ENCODE measurements around the gene LRRC27. TPM values are rescaled to one million over a fixed set of nuclear protein-coding genes. Genes with fewer than 3 reads are reported as not detected.

Gene LRRC27
- total and polyA plus RNA-seq, 7 experiments from 2014 or later = 1.8 to 10.8 (median 6.0) TPM

DNA sequence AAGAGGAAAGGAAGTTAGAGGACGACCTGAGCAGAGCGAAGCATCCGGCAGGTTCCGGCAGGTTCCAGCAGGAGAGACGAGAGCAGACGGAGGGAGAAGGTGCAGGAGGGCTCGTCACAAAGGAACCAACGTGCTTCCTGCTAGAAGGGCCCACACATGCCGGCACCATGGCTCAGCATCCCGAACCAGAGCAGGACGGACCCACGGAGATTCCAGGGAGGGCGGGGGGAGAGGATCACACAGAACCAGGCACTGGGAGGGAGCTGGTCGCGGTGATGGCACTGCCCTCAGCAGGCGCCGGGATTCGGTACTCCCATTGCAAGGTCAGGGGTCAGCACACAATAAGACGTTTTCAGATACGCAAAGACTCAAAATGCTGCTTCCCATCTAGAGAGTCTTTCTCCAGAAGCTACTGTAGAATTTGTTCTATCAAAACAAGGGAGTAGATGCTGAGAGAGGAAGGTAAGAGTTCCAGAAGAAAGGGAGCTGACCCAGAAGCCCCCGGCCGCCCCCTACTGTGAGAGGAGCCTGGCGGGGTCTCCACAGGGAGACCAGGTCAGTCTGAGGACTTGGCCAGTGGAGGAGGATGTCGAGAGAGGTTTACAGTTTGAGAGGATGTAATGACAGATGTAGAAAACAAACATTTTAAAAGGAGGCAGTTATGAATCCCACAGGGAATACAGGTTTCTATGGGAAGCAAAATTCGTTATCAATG, 41.4 kb downstream of the LRRC27 start:
- CTCF ChIA-PET = no interaction called here

DNA sequence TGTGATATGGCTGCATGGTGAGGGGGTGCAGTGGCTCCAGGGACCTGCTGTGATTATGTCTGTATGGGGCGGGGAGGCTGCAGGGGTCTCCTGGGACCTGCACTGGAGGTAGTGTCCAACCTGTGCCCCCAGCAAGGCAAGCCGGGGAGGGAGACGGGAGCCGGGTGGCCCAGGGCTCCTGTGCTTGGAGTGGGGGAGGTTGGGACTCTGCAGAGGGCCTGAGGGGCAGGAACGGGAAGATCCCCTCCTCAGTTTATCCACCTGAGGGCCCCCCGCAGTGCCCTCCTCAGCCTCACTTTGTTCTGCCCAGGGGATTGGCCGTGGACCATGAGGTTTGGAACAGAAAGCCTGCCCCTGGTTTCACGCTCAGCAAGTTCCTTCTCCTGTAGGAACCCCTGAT, 42.2 kb downstream of the LRRC27 start:
- intact Hi-C loops (cut with micrococcal nuclease) = no loop called here
- Mint-ChIP-seq H3K4me1 (peaks cover 5 to 11% (median 8%) of the 10 kb centered on the region in 7 donors), H3K36me3 (peaks cover 0 to 7% (median 0%) of the 10 kb centered on the region in 5 donors), H3K9me3 (peaks cover 0 to 2% (median 0%) of the 10 kb centered on the region in 11 donors), H3K27ac (no peak overlapping the region), H3K27me3 (peaks cover 0 to 2% (median 0%) of the 10 kb centered on the region in 5 donors), H3K4me3 (no peak overlapping the region)
- CTCF ChIA-PET = no interaction called here
- no peak overlapping the region for H3K4me3 ChIP-seq (ENCODE audit: low read length)
- POLR2A ChIA-PET = no interaction called here
- H3K9me3 ChIP-seq (ENCODE audit: control insufficient read depth in 2 of 3, low read length in 3 of 3) = no peaks in the 10 kb centered on the region
- no peaks in the 10 kb centered on the region for H3K27me3 ChIP-seq (ENCODE audit: control insufficient read depth in 2 of 2, insufficient read depth in 2 of 2, low read length in 2 of 2)
- H3K36me3 ChIP-seq (ENCODE audit: control insufficient read depth in 2 of 3, insufficient read depth in 3 of 3, low read length in 3 of 3) = no peaks in the 10 kb centered on the region
- peaks cover 0 to 9% of the 10 kb centered on the region in 2 donors for H3K4me1 ChIP-seq (ENCODE audit: control insufficient read depth in 2 of 2, insufficient read depth in 2 of 2, low read length in 2 of 2)
- no peak for DNase-seq
- no peak overlapping the region for H3K27ac ChIP-seq (ENCODE audit: low read depth, low read length)
- ATAC-seq = no peak

More for the DNA sequence above, 41.4 kb downstream of the LRRC27 start:
- Histone ChIP-seq H3K4me1 (ENCODE audit: control insufficient read depth in 2 of 2, insufficient read depth in 2 of 2, low read length in 2 of 2) (peaks cover 0 to 9% of the 10 kb centered on the region in 2 donors), H3K27me3 (ENCODE audit: control insufficient read depth in 2 of 2, insufficient read depth in 2 of 2, low read length in 2 of 2) (no peaks in the 10 kb centered on the region), H3K36me3 (ENCODE audit: control insufficient read depth in 2 of 3, insufficient read depth in 3 of 3, low read length in 3 of 3) (no peaks in the 10 kb centered on the region), H3K4me3 (ENCODE audit: low read length) (no peak overlapping the region), H3K27ac (ENCODE audit: low read depth, low read length) (no peak overlapping the region), H3K9me3 (ENCODE audit: control insufficient read depth in 2 of 3, low read length in 3 of 3) (no peaks in the 10 kb centered on the region)
- ATAC-seq (no peak), DNase-seq (no peak)
- H3K27ac Mint-ChIP-seq = no peak overlapping the region
- peaks cover 0 to 13% (median 4%) of the 10 kb centered on the region in 5 donors for H3K36me3 Mint-ChIP-seq
- H3K4me3 Mint-ChIP-seq = no peak overlapping the region
- peaks cover 5 to 11% (median 8%) of the 10 kb centered on the region in 7 donors for H3K4me1 Mint-ChIP-seq
- POLR2A ChIA-PET = no interaction called here
- peaks cover 0 to 1% (median 0%) of the 10 kb centered on the region in 11 donors for H3K9me3 Mint-ChIP-seq
- peaks cover 0 to 7% (median 0%) of the 10 kb centered on the region in 5 donors for H3K27me3 Mint-ChIP-seq
- intact Hi-C loops (cut with micrococcal nuclease) = no loop called here

DNA sequence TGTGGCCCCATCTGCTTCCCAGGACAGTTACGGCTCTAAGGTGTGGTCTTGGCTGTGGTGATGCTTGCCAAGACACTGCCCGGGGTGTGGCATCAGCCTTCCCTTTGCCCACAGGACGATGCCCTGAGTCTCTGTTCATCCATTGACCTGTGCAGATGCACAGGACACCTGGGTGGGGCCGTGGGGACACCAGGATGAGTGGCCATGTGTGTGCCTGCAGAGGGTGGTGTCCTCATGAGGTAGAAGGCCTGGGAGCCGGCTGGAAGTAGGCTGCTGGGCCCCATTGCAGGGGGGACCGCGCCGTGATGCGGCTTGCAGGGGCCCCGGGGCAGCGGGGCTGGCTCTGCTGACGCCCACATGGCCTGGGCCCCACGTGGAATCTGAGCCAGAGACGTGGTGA, 42.6 kb downstream of the LRRC27 start:
- H3K4me1 Mint-ChIP-seq = peaks cover 5 to 11% (median 8%) of the 10 kb centered on the region in 7 donors
- POLR2A ChIA-PET = no interaction called here
- no peak for DNase-seq

DNA sequence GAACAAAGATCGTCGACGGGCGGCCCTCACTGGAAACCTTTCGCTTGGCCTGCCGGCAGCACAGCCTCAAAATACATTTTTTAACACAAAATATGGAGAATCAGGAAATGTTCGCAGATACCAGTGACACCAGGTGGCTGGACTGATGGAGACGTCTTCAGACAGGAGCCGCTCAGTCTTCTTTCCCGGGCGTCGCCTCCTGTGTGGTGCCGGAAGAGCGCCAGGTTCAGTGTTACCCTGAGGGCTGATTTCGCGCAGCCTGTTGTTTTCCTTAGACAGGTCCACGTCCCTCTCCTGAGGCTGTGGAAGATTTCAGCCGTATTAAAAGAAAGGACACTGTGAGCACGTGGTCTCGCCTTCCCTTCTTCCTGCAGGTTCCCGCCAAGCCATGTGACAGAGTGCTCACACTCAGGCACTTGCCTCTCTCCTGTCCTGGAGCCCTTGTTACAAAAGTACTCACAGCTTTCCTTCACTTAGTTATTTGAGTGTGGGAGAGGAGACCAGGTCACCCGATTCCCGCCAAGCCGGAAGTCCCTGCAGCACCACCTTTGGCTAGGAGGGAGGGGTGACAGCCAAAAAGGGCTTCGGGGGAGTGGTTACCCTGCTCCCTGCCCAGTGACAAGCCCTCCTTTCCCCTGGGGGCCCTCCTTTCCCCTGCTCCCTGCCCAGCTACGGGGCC, 43.3 kb downstream of the LRRC27 start:
- Mint-ChIP-seq H3K36me3 (peaks cover 0 to 8% (median 0%) of the 10 kb centered on the region in 5 donors), H3K4me1 (peaks cover 5 to 11% (median 8%) of the 10 kb centered on the region in 7 donors), H3K4me3 (no peak overlapping the region), H3K27me3 (peaks cover 0 to 4% (median 0%) of the 10 kb centered on the region in 5 donors), H3K27ac (peak overlapping the region in 1 of 9 donors; percentile 28), H3K9me3 (peaks cover 0 to 4% (median 0%) of the 10 kb centered on the region in 11 donors)
- ChIA-PET CTCF (no interaction called here), POLR2A (no interaction called here)
- Histone ChIP-seq H3K27me3 (ENCODE audit: control insufficient read depth in 2 of 2, insufficient read depth in 2 of 2, low read length in 2 of 2) (no peaks in the 10 kb centered on the region), H3K9me3 (ENCODE audit: control insufficient read depth in 2 of 3, low read length in 3 of 3) (no peaks in the 10 kb centered on the region), H3K36me3 (ENCODE audit: control insufficient read depth in 2 of 3, insufficient read depth in 3 of 3, low read length in 3 of 3) (no peaks in the 10 kb centered on the region), H3K4me3 (ENCODE audit: low read length) (no peak overlapping the region), H3K27ac (ENCODE audit: low read depth, low read length) (no peak overlapping the region), H3K4me1 (ENCODE audit: control insufficient read depth in 2 of 2, insufficient read depth in 2 of 2, low read length in 2 of 2) (peaks cover 0 to 9% of the 10 kb centered on the region in 2 donors)
- DNase-seq (no peak), ATAC-seq (no peak)
- intact Hi-C loops (cut with micrococcal nuclease) = no loop called here

More for the DNA sequence above, 42.6 kb downstream of the LRRC27 start:
- Histone ChIP-seq H3K9me3 (ENCODE audit: control insufficient read depth in 2 of 3, low read length in 3 of 3) (no peaks in the 10 kb centered on the region), H3K4me1 (ENCODE audit: control insufficient read depth in 2 of 2, insufficient read depth in 2 of 2, low read length in 2 of 2) (peaks cover 0 to 9% of the 10 kb centered on the region in 2 donors), H3K36me3 (ENCODE audit: control insufficient read depth in 2 of 3, insufficient read depth in 3 of 3, low read length in 3 of 3) (no peaks in the 10 kb centered on the region), H3K4me3 (ENCODE audit: low read length) (no peak overlapping the region), H3K27ac (ENCODE audit: low read depth, low read length) (no peak overlapping the region), H3K27me3 (ENCODE audit: control insufficient read depth in 2 of 2, insufficient read depth in 2 of 2, low read length in 2 of 2) (no peaks in the 10 kb centered on the region)
- CTCF ChIA-PET = no interaction called here
- Mint-ChIP-seq H3K9me3 (peaks cover 0 to 4% (median 0%) of the 10 kb centered on the region in 11 donors), H3K27me3 (peaks cover 0 to 4% (median 0%) of the 10 kb centered on the region in 5 donors), H3K4me3 (no peak overlapping the region), H3K27ac (no peak overlapping the region), H3K36me3 (peaks cover 0 to 8% (median 0%) of the 10 kb centered on the region in 5 donors)
- intact Hi-C loops (cut with micrococcal nuclease) = no loop called here
- no peak for ATAC-seq

DNA sequence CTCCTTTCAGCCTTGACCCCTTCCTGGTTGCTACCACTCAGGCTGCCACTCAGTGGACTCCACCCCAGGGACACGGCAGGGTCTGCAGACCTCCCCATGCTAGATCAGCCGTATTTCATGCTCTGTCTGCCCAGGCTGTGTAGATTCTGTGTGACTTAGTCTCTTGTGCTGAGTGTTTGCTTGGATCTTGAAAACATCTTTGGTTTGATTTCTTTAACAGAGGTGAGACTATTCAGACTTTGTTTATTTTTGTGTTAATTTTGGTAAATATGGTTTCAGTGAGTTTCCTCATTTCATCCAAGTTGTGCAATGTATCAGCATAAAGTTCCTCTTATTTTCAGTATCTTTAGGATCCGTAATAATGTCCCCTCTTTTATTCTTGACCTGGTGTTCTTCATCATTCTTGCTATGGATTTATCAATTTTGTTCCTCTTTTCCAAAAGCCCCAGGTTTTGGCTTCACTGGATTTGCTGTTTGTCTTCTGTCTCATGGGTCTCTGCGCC, 43.9 kb downstream of the LRRC27 start:
- Mint-ChIP-seq H3K27ac (peak overlapping the region in 2 of 9 donors; percentile 28 to 29), H3K9me3 (peaks cover 0 to 4% (median 0%) of the 10 kb centered on the region in 11 donors), H3K4me1 (peaks cover 5 to 11% (median 8%) of the 10 kb centered on the region in 7 donors), H3K27me3 (peaks cover 0 to 4% (median 0%) of the 10 kb centered on the region in 5 donors), H3K4me3 (no peak overlapping the region), H3K36me3 (peaks cover 0 to 8% (median 0%) of the 10 kb centered on the region in 5 donors)
- POLR2A ChIA-PET = no interaction called here
- no peaks in the 10 kb centered on the region for H3K36me3 ChIP-seq (ENCODE audit: control insufficient read depth in 2 of 3, insufficient read depth in 3 of 3, low read length in 3 of 3)
- no peak overlapping the region for H3K27ac ChIP-seq (ENCODE audit: low read depth, low read length)
- no peaks in the 10 kb centered on the region for H3K9me3 ChIP-seq (ENCODE audit: control insufficient read depth in 2 of 3, low read length in 3 of 3)
- no peak overlapping the region for H3K4me3 ChIP-seq (ENCODE audit: low read length)
- intact Hi-C loops (cut with micrococcal nuclease) = no loop called here
- CTCF ChIA-PET = no interaction called here
- peaks cover 0 to 9% of the 10 kb centered on the region in 2 donors for H3K4me1 ChIP-seq (ENCODE audit: control insufficient read depth in 2 of 2, insufficient read depth in 2 of 2, low read length in 2 of 2)
- DNase-seq (no peak), ATAC-seq (peak; percentile 32)
- no peaks in the 10 kb centered on the region for H3K27me3 ChIP-seq (ENCODE audit: control insufficient read depth in 2 of 2, insufficient read depth in 2 of 2, low read length in 2 of 2)

DNA sequence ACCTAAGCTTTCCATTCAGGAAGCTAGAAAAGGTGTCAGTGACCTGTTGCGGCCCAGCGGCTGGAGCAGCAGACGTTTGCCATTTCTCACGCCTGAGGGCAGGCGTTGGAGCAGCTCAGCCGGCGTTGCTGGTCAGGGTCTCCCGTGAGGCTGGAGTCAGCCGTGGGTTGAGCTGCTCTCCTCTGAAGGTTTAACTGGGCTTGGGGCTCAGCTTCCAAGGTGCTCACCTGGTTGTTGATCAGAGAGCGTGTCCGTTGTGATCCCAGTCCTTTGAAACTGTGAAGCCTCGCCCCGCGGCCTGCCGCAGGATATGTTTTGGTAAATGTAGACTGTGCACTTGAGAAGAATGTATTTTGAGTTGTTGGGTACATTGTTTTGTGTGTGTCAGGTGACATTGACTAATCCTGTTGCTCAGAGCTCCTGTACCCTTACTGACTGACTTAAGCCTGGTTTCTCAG, 44.4 kb downstream of the LRRC27 start:
- no peak overlapping the region for H3K4me3 ChIP-seq (ENCODE audit: low read length)
- H3K36me3 ChIP-seq (ENCODE audit: control insufficient read depth in 2 of 3, insufficient read depth in 3 of 3, low read length in 3 of 3) = no peaks in the 10 kb centered on the region
- ChIA-PET CTCF (no interaction called here), POLR2A (no interaction called here)
- H3K27ac ChIP-seq (ENCODE audit: low read depth, low read length) = no peak overlapping the region
- Mint-ChIP-seq H3K4me3 (no peak overlapping the region), H3K4me1 (peaks cover 5 to 11% (median 8%) of the 10 kb centered on the region in 7 donors), H3K36me3 (peaks cover 0 to 8% (median 0%) of the 10 kb centered on the region in 5 donors), H3K27me3 (peaks cover 0 to 4% (median 0%) of the 10 kb centered on the region in 5 donors), H3K27ac (no peak overlapping the region), H3K9me3 (peaks cover 0 to 4% (median 0%) of the 10 kb centered on the region in 11 donors)
- ATAC-seq (no peak), DNase-seq (no peak)
- no peaks in the 10 kb centered on the region for H3K27me3 ChIP-seq (ENCODE audit: control insufficient read depth in 2 of 2, insufficient read depth in 2 of 2, low read length in 2 of 2)
- no peaks in the 10 kb centered on the region for H3K9me3 ChIP-seq (ENCODE audit: control insufficient read depth in 2 of 3, low read length in 3 of 3)
- intact Hi-C loops (cut with micrococcal nuclease) = no loop called here
- peaks cover 0 to 7% of the 10 kb centered on the region in 2 donors for H3K4me1 ChIP-seq (ENCODE audit: control insufficient read depth in 2 of 2, insufficient read depth in 2 of 2, low read length in 2 of 2)
